Activated T-helper 1 cell treated with anti-CD3 and anti-CD28 coated beads, Interleukin-2, amount 50 U/mL, for 16 hours (primary cell): ENCODE measurements around the gene OR52K1.

Experiments
- DNase-seq, 2 donors: peaks; one replicate each; pipeline ENCODE4 v3.0.0-alpha.2; 2020; ENCODE audit warnings: low read depth in 1 of 2, low spot score in 1 of 2

Gene OR52K1

DNA sequence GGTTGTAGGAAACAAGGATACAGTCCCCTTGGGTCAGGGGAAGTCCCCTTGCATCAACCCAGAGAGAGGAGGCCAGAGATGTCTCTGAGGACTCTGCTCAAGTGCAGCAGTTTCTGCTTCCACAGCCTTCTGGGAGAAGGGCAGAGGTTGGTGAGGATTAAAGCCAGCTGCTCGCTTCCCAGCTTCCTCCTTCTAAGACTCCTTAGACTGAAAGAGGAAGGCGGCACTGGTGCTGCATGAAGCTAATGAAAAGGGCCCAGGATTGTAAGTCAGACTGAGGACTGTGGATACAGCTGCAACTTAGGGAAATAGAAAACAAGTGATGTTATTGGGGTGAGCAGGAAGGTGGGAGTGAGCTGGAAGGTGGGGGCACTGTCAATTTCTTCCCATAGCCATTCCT lies at the start of gene OR52K1:
OR52K1 (plus strand) TSS at position 202 of the 400 bp plus-strand sequence. CDS start 6,255 bp downstream, outside the sequence.
- DNase-seq, result no peak

DNA sequence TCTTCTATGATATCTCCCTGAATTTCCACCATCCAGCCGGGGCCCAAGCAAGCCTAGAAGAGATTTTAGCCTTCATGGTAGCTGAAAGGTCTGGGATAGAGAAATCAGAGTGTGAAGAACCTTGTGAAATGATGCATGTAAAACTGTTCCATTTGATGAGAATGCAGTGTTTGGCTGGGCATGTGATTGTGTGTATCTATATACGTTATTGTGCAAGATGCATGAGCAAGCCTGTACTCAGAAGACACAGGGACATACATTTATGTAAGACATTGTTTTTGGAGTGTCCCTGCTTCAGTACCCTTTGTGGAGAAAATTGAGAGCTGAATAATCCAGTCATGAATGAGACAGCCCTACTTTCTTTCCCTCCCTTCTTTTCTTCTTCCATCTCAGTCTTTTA lies 48.6 kb upstream of the OR52K1 start:
- no peak for DNase-seq

GRCh38 chr11:4436411-4436810 lies 46.0 kb upstream of the OR52K1 start:
- no peak for DNase-seq

DNA sequence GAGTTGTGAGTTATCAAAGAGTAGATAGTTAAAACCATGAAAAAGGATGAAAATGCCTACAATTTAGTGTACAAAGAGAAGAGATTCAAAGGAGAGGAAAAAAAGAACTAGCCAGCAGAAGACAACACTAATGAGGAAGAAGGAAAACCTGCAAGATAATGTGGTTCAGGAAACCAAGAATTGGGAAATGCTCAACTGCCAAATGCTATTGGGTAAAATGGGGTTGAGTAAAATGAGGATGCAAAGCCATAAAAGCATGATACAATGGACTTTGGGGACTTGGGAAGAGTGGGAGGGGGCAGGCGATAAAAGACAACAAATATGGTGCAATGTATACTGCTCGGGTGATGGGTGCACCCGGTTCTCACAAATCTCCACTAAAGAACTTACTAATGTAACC lies 40.9 kb upstream of the OR52K1 start:
- no peak for DNase-seq

DNA sequence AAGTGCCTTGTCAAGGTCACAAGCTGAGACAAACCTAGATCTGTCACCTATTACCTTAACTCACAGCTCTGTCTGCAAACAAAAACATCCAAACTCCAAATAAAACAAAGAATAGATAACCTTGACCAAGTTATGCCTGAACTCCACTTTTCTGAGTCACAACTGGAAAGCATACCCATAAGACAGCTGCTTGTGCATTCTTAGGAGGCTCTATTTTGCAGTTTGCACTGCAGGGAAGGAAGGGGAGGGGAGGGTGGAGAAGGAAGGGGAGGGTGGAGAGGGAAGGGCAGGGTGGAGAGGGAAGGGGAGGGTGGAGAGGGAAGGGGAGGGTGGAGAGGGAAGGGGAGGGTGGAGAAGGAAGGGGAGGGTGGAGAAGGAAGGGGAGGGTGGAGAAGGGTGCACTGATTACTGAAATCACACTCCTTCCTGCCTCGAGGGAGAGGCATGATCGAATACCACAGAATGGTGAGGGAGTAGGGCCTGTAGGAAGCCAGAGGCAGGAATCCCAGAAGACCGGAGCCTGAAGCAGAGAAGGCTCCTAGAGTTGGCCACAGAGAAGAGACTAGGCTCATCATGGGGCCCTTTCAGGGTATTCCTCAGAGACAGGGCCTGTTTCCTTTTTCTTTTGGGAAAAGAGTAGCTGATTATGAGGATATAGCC lies 39.1 kb upstream of the OR52K1 start:
- DNase-seq, result no peak

DNA sequence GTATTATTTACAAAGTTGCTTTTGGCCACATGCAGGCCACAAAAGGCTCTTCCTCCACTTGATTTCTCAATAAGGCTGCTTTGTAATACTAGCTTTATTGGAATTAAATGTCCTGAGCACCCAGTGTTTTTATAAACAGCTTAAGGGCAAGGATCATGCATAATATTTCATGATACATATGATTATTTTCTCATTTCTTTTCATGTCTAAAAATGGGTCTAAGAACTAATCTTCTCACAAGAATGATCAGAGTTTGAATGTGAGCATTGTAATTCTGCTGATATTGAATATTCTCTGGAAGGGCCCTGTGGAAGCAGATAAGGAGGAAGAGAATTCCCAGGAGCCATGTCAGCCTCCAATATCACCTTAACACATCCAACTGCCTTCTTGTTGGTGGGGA lies 33.5 kb upstream of the OR52K1 start, which contains the start of gene OR52K2:
OR52K2 (plus strand) TSS at position 301 of the 400 bp plus-strand sequence; CDS start at position 346, 45 bp downstream.
- DNase-seq, result no peak

DNA sequence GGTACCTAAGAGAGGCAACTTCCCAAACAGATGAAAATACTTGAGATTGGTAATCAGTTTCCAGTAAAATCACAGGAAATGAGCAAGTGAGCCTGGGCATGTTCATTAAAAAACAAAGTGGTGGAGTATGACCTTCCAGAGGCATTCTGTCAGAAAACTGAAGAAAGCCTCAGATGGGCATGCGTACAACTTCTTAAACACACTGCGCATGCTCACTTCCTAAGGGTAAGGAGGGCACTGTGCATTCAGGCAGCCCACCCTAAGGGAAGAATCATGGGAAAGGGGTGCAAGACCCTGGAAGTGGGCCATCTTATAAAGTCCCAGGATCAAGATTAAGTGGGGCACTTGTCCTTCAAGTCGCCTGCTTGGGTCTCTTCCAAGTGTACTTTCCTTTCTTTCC lies 29.3 kb upstream of the OR52K1 start:
- DNase-seq, result no peak

DNA sequence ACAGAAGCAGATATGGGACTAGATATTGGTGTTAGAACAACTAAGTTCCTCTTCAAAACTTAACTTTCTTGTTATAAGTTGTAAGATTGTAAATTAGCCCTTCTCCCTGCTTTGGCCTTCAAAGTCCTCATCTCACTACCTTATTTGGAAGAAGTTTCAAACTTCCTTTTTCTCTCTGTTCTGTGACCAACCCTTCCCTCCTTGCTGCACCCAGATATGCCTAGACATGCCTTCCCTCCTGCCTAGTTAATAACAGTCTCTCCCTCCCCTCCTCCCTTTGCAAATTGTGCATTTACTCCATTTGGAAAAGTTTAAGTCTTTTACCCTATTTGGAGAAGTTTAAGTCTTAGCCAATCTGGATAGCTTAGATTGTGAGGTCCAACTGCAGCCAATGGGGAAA lies 28.4 kb upstream of the OR52K1 start:
- no peak for DNase-seq

DNA sequence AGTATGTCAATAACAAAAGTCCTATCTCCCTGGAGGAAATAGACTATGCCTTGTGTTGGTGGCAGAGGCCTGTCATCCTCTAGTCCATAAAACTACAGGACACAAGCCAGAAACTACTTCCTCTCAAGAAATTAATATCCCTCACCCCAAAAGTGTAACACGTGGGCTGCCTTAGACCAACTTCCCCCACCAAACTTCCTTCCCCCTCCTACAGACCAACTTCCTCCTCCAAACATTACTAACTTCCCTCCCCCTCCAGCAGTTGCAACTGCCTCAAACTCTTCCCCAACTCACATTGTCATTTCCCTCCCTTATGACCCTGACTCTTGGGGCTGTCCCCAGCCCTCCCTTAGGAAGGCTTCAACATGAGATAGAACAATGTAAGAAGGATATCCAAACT lies 27.0 kb upstream of the OR52K1 start:
- DNase-seq, result no peak

GRCh38 chr11:4459500-4459899 lies 22.9 kb upstream of the OR52K1 start:
- DNase-seq, result no peak

DNA sequence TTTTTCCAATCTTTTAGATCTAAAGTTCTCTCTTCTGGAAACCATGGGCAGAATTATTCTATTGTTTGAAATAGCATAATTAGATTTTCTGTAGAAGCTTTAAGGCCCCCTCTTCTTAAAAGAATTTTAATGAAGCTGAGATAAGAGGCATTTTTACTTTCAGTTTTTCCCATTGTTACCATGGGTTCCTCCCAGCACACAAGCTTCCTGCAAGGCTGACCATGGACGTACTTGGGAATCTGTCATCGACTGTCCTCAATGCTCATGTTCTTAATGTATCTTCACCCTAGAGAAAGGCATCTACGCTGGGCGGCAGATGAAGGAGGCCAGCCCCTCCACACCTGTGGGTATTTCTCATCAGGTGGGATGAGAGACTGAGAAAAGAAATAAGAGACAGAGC lies 22.3 kb upstream of the OR52K1 start:
- DNase-seq, result no peak

DNA sequence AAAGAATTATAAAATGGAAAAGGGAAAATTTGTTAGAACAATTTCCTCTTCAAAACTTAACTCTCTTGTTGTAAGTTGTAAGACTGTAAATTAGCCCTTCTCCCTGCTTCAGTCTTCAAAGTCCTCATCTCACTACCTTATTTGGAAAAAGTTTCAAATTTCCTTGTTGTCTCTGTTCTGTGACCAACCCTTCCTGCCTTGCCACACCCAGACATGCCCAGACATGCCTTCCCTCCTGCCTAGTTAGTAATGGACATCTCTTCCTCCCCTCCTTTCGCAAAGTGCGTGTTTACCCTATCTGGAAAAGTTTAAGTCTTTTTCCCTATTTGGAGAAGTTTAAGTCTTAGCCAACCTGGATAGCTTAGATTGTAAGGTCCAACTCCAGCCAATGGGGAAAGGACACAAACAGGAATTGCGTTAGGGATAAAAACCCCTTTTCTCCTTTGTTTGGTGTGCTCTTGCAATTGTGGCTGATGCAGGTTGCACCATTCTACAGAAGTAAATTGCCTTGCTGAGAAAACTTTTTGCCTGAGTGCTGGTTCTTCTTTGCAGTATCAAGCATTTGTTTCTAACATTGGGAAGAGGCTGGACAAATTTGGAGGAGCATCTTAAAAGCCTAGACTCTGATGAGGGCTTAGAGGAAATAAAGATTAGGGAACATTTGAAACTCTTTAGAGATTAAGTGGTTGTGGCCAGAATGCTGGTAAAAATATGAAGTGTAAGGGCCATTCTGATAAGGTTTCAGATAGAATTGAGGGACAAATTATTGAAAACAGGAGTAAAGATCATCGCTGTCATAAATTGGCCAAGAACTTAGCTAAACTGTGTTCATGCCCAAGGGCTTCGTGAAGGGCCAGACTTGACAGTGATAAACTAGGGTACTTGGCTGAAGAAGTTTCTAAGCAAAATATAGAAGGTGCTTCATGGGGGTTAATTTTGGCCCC lies 18.0 kb upstream of the OR52K1 start:
- no peak for DNase-seq

DNA sequence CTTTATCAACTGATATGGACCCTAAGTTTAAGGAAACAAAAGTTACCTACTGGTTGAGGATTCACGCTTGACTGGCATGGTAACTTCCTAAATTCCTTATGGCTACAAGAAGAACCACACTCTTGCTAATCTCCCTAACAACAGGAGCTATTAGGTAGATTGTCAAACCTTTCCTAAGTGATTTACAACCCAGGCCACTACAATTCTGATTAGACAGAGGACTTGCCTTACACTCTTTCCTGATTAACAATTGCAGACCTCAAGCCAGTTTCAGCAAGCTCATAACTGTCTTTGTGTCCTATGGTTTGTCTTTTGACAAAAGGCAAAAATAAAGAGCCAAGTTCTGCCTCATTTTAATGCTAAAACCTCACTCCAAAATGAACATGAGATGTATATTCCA lies 17.0 kb upstream of the OR52K1 start:
- no peak for DNase-seq

GRCh38 chr11:4466131-4466870 lies 16.1 kb upstream of the OR52K1 start:
- DNase-seq, result no peak

- no peak for DNase-seq
Measured at GRCh38 chr11:4466871-4467442, 15.5 kb upstream of the OR52K1 start.

DNA sequence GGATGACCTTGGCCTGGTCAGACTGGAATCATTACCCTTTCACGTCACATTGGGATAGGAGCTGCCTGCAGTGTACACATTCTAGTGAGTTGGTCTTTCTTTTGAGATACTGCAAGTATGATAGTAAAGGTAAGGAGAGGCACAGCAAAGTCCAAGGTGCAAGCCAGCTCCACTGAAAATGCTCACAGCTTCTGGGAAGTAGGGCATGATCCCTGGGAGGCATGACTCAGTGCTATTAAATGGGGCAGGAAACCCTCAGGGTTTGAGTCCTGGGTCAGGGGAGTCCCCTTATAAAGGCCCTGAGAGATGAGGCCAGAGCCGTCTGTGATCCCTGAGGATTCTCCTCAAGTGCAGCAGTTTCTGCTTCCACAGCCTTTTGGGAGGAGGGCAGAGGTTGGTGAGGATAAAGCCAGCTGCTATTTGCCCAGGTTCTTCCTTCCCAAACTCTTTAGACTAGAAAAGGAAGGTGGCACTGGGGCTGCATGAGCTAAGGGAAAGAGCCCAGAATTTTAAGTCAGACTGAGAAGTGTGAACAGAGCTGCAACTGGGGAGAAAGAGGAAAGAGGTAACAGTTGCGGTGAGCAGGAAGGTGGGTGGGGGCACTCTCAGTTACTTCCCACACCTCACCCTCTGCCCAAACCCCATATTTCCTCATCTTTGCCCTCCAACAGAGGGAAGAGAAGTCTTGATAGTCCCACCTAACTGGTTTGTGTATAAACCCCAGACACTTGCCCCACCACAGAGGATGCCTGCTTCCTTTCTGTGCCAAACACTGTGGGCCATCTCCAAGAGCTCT lies 14.4 kb upstream of the OR52K1 start:
- no peak for DNase-seq

DNA sequence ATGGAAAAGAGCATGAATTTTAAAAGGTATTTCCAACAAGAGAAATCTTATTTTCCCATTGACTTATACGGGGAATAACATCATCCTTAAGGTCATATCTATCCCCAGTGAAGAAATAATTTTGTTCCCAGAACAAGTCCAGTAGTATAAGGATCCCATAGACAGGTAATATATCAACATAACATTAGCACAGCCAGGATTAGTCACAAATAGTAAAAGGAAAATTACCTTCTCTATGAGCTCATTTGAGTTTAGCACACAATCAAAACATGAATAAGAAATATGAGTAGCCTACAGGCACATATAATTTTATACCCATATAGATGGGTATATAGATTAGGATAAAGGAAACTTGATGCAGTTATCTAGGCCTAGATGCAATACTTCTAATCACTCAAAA lies 2.8 kb upstream of the OR52K1 start:
- DNase-seq, result no peak

GRCh38 chr11:4480577-4481239 lies 1.7 kb upstream of the OR52K1 start:
- DNase-seq, result no peak

DNA sequence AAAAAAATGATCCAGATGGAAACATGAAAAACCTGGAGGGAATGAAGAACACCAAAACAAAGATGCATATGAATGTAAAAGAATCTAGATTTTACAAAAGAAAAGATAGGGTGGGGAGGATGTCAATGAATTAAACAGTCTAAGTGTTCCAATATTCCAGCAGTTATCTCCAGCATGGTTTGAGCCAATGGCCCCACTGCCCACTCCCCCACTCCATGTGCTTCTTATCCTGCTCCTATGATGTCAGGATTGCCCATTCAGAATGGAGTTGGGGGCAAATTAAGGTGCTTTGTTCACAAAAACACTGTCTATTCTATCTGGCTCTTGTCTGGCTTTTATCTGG lies 1.2 kb upstream of the OR52K1 start:
- DNase-seq, result no peak

DNA sequence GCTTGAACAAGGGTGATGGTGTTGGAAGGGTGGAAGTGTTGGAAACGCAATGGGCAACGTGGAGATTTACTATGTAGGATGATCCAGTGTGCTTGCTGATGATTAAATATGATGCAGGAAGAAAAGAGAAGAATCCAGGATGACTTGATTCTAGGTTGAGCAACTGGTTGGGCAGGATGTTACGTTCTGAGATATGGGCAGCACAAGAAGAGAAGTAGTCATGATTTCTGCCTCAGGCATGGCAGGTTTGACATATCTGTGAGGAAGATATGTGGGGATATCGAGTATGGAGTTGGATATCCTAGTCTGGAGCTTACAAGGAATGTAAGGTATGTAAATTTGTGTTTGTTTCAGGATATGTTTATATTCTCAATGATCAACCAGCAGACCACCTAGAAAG lies 1.9 kb downstream of the OR52K1 start:
- no peak for DNase-seq
